SK-N-SH treated with all-trans-retinoic acid at 6 μM for 48 hours (cell line): ENCODE measurements around the gene LAMA2.

Source experiments
- ATAC-seq: fragments of 200-7000 bp; cut with Tn5 transposase; 3 replicates; pipeline ENCODE4 v1.9.1; 2020; ENCODE audit warnings: mild to moderate bottlenecking, moderate library complexity
- ARNTL ChIP-seq: fragments of 450-650 bp; formaldehyde crosslinking; IDR thresholded peaks from 2 replicates; pipeline ENCODE4 v1.5.0; 2020; ENCODE audit warnings: low read depth, mild to moderate bottlenecking, moderate library complexity, borderline replicate concordance
- BACH2 ChIP-seq: fragments of 250-450 bp; sonication (Bioruptor Pico); IDR thresholded peaks from 2 replicates; pipeline ENCODE4 v1.9.0; 2021; ENCODE audit warnings: mild to moderate bottlenecking, borderline replicate concordance
- CSDC2 ChIP-seq: fragments of 250-450 bp; sonication (Bioruptor Pico); IDR thresholded peaks from 2 replicates; pipeline ENCODE4 v1.5.0; 2020; ENCODE audit warnings: mild to moderate bottlenecking, moderate library complexity
- ESRRG ChIP-seq: fragments of 250-450 bp; sonication (Bioruptor Pico); IDR thresholded peaks from 2 replicates; pipeline ENCODE4 v1.6.1; 2021; ENCODE audit warnings: mild to moderate bottlenecking
- GLIS3 ChIP-seq: fragments of 250-450 bp; sonication (Bioruptor Pico); IDR thresholded peaks from 2 replicates; pipeline ENCODE4 v1.5.0; 2020; ENCODE audit warnings: mild to moderate bottlenecking, moderate library complexity
- OSR1 ChIP-seq: fragments of 250-450 bp; sonication (Bioruptor Pico); IDR thresholded peaks from 2 replicates; pipeline ENCODE4 v1.8.0; 2022; ENCODE audit warnings: moderate library complexity, mild to moderate bottlenecking, inconsistent platforms
- PPARA ChIP-seq: fragments of 250-450 bp; sonication (Bioruptor Pico); IDR thresholded peaks from 2 replicates; pipeline ENCODE4 v1.5.0; 2020; ENCODE audit warnings: mild to moderate bottlenecking, borderline replicate concordance
- SNAI2 ChIP-seq: fragments of 250-450 bp; sonication (Bioruptor Pico); IDR thresholded peaks from 2 replicates; pipeline ENCODE4 v1.5.0; 2020; ENCODE audit warnings: mild to moderate bottlenecking, moderate library complexity
- TCF4 ChIP-seq: fragments of 250-450 bp; sonication (Bioruptor Pico); IDR thresholded peaks from 2 replicates; pipeline ENCODE4 v1.8.0; 2021; ENCODE audit warnings: mild to moderate bottlenecking, moderate library complexity, borderline replicate concordance
- TOX ChIP-seq: fragments of 250-450 bp; sonication (Bioruptor Pico); IDR thresholded peaks from 2 replicates; pipeline ENCODE4 v1.8.0; 2021; ENCODE audit warnings: mild to moderate bottlenecking, moderate library complexity, borderline replicate concordance
- ZC3H10 ChIP-seq: fragments of 250-450 bp; sonication (Bioruptor Pico); IDR thresholded peaks from 2 replicates; pipeline ENCODE4 v1.5.1; 2021; ENCODE audit warnings: mild to moderate bottlenecking, moderate library complexity
- ZFP3 ChIP-seq: fragments of 250-450 bp; sonication (Bioruptor Pico); IDR thresholded peaks from 2 replicates; pipeline ENCODE4 v1.5.0; 2020; ENCODE audit warnings: mild to moderate bottlenecking, moderate library complexity
- ZFP30 ChIP-seq: fragments of 450-650 bp; formaldehyde crosslinking; IDR thresholded peaks from 2 replicates; pipeline ENCODE4 v1.5.0; 2022; ENCODE audit warnings: mild to moderate bottlenecking, moderate library complexity
- ZNF565 ChIP-seq: fragments of 450-650 bp; formaldehyde crosslinking; conservative IDR thresholded peaks from 2 replicates; pipeline ENCODE4 v1.5.0; 2020; ENCODE audit warnings: low read depth, mild to moderate bottlenecking, moderate library complexity
- ZNF70 ChIP-seq: fragments of 450-650 bp; formaldehyde crosslinking; IDR thresholded peaks from 2 replicates; pipeline ENCODE4 v1.5.0; 2020; ENCODE audit warnings: mild to moderate bottlenecking, moderate library complexity
- ZNF8 ChIP-seq: fragments of 450-650 bp; formaldehyde crosslinking; IDR thresholded peaks from 2 replicates; pipeline ENCODE4 v1.5.0; 2020; ENCODE audit warnings: mild to moderate bottlenecking, moderate library complexity
- TF ChIP-seq, protein P1 (sequence below): fragments of 250-450 bp; sonication (Bioruptor Pico); IDR thresholded peaks from 2 replicates; pipeline ENCODE4 v1.8.0; 2020; ENCODE audit warnings: mild to moderate bottlenecking, moderate library complexity, borderline replicate concordance
- TF ChIP-seq, protein P2 (sequence below): fragments of 250-450 bp; sonication (Bioruptor Pico); IDR thresholded peaks from 2 replicates; pipeline ENCODE4 v1.5.1; 2020; ENCODE audit warnings: low read depth, mild to moderate bottlenecking, moderate library complexity
- TF ChIP-seq, protein P3 (sequence below): fragments of 250-450 bp; sonication (Bioruptor Pico); IDR thresholded peaks from 2 replicates; pipeline ENCODE4 v1.8.0; 2021; ENCODE audit warnings: low read depth, mild to moderate bottlenecking, moderate library complexity, borderline replicate concordance
- TF ChIP-seq, protein P4 (sequence below): fragments of 250-450 bp; sonication (Bioruptor Pico); IDR thresholded peaks from 2 replicates; pipeline ENCODE4 v1.5.0; 2020; ENCODE audit warnings: mild to moderate bottlenecking, moderate library complexity
- TF ChIP-seq, protein P5 (sequence below): fragments of 250-450 bp; sonication (Bioruptor Pico); IDR thresholded peaks from 2 replicates; pipeline ENCODE4 v1.5.1; 2021; ENCODE audit warnings: mild to moderate bottlenecking, moderate library complexity

Gene LAMA2

GRCh38 chr6:128899341-128900050 lies 16.6 kb downstream of the LAMA2 start:
- no peak for TF ChIP-seq OSR1 (CRISPR knock-in tag)
- TF ChIP-seq ESRRG (CRISPR knock-in tag) = no peak
- no peak for TF ChIP-seq TCF4
- TF ChIP-seq ZFP30 (CRISPR knock-in tag) = no peak
- no peak for TF ChIP-seq SNAI2
- TF ChIP-seq, protein P1, sequence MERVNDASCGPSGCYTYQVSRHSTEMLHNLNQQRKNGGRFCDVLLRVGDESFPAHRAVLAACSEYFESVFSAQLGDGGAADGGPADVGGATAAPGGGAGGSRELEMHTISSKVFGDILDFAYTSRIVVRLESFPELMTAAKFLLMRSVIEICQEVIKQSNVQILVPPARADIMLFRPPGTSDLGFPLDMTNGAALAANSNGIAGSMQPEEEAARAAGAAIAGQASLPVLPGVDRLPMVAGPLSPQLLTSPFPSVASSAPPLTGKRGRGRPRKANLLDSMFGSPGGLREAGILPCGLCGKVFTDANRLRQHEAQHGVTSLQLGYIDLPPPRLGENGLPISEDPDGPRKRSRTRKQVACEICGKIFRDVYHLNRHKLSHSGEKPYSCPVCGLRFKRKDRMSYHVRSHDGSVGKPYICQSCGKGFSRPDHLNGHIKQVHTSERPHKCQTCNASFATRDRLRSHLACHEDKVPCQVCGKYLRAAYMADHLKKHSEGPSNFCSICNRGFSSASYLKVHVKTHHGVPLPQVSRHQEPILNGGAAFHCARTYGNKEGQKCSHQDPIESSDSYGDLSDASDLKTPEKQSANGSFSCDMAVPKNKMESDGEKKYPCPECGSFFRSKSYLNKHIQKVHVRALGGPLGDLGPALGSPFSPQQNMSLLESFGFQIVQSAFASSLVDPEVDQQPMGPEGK (CRISPR knock-in tag) = no peak
- TF ChIP-seq ARNTL = no peak
- TF ChIP-seq ZNF565 (CRISPR knock-in tag) = no peak
- TF ChIP-seq ZNF70 = no peak
- TF ChIP-seq ZC3H10 (CRISPR knock-in tag) = no peak
- no peak for TF ChIP-seq ZNF8 (CRISPR knock-in tag)
- no peak for TF ChIP-seq BACH2 (CRISPR knock-in tag)
- TF ChIP-seq TOX (CRISPR knock-in tag) = no peak
- TF ChIP-seq, protein P2, sequence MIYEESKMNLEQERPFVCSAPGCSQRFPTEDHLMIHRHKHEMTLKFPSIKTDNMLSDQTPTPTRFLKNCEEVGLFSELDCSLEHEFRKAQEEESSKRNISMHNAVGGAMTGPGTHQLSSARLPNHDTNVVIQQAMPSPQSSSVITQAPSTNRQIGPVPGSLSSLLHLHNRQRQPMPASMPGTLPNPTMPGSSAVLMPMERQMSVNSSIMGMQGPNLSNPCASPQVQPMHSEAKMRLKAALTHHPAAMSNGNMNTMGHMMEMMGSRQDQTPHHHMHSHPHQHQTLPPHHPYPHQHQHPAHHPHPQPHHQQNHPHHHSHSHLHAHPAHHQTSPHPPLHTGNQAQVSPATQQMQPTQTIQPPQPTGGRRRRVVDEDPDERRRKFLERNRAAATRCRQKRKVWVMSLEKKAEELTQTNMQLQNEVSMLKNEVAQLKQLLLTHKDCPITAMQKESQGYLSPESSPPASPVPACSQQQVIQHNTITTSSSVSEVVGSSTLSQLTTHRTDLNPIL (CRISPR knock-in tag) = no peak
- TF ChIP-seq, protein P3, sequence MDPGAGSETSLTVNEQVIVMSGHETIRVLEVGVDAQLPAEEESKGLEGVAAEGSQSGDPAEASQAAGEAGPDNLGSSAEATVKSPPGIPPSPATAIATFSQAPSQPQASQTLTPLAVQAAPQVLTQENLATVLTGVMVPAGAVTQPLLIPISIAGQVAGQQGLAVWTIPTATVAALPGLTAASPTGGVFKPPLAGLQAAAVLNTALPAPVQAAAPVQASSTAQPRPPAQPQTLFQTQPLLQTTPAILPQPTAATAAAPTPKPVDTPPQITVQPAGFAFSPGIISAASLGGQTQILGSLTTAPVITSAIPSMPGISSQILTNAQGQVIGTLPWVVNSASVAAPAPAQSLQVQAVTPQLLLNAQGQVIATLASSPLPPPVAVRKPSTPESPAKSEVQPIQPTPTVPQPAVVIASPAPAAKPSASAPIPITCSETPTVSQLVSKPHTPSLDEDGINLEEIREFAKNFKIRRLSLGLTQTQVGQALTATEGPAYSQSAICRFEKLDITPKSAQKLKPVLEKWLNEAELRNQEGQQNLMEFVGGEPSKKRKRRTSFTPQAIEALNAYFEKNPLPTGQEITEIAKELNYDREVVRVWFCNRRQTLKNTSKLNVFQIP = no peak
- no peak for TF ChIP-seq ZFP3 (CRISPR knock-in tag)
- no peak for TF ChIP-seq GLIS3 (CRISPR knock-in tag)
- TF ChIP-seq CSDC2 (CRISPR knock-in tag) = no peak
- TF ChIP-seq, protein P4, sequence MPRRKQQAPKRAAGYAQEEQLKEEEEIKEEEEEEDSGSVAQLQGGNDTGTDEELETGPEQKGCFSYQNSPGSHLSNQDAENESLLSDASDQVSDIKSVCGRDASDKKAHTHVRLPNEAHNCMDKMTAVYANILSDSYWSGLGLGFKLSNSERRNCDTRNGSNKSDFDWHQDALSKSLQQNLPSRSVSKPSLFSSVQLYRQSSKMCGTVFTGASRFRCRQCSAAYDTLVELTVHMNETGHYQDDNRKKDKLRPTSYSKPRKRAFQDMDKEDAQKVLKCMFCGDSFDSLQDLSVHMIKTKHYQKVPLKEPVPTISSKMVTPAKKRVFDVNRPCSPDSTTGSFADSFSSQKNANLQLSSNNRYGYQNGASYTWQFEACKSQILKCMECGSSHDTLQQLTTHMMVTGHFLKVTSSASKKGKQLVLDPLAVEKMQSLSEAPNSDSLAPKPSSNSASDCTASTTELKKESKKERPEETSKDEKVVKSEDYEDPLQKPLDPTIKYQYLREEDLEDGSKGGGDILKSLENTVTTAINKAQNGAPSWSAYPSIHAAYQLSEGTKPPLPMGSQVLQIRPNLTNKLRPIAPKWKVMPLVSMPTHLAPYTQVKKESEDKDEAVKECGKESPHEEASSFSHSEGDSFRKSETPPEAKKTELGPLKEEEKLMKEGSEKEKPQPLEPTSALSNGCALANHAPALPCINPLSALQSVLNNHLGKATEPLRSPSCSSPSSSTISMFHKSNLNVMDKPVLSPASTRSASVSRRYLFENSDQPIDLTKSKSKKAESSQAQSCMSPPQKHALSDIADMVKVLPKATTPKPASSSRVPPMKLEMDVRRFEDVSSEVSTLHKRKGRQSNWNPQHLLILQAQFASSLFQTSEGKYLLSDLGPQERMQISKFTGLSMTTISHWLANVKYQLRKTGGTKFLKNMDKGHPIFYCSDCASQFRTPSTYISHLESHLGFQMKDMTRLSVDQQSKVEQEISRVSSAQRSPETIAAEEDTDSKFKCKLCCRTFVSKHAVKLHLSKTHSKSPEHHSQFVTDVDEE (CRISPR knock-in tag) = no peak
- no peak for TF ChIP-seq PPARA (CRISPR knock-in tag)
- no peak for ATAC-seq

DNA sequence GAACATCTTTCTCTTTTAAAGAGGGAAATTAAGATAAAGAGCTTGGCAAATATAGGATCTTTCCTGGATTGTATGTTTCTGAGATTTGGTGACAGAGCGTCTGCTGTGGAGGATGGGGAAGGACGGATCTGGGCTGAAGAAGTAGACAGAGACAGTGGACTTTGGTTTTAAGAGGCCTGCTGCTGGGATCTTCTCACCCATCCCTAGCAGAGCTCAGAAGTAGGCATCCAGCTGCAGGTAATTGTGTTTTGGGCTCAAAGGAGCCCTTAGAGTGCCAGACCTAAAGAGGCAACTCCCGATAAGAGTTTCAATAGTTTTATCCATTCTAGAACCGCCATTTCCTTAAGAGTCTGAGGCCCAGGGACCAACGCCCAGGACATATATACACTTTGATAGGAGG lies 20.8 kb downstream of the LAMA2 start:
- no peak for ATAC-seq
- TF ChIP-seq GLIS3 (CRISPR knock-in tag) (no peak), CSDC2 (CRISPR knock-in tag) (no peak), SNAI2 (no peak), ARNTL (no peak), ZC3H10 (CRISPR knock-in tag) (no peak), TCF4 (no peak), PPARA (CRISPR knock-in tag) (no peak), ZFP30 (CRISPR knock-in tag) (no peak), ZNF565 (CRISPR knock-in tag) (no peak), ZNF70 (no peak), OSR1 (CRISPR knock-in tag) (no peak), ZFP3 (CRISPR knock-in tag) (no peak), BACH2 (CRISPR knock-in tag) (no peak)
- TF ChIP-seq, protein P4 (CRISPR knock-in tag) = no peak
- TF ChIP-seq, protein P5, sequence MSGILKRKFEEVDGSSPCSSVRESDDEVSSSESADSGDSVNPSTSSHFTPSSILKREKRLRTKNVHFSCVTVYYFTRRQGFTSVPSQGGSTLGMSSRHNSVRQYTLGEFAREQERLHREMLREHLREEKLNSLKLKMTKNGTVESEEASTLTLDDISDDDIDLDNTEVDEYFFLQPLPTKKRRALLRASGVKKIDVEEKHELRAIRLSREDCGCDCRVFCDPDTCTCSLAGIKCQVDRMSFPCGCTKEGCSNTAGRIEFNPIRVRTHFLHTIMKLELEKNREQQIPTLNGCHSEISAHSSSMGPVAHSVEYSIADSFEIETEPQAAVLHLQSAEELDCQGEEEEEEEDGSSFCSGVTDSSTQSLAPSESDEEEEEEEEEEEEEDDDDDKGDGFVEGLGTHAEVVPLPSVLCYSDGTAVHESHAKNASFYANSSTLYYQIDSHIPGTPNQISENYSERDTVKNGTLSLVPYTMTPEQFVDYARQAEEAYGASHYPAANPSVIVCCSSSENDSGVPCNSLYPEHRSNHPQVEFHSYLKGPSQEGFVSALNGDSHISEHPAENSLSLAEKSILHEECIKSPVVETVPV (CRISPR knock-in tag) = no peak
- TF ChIP-seq, protein P1 (CRISPR knock-in tag) = no peak
- TF ChIP-seq, protein P2 (CRISPR knock-in tag) = no peak
